ENCODE results near the gene SPNS2.

GRCh38 chr17:4527566-4528125 is 29.0 kb downstream of the SPNS2 start:
- TF ChIP-seq ZNF274 (IDR thresholded peaks at IDR 0.05; ENCODE audit: low read depth, low read length): no peak
- no peak for TF ChIP-seq SUZ12 (IDR thresholded peaks at IDR 0.05; ENCODE audit: extremely low read depth, insufficient read depth, insufficient read length)
- TF ChIP-seq YY1 (IDR thresholded peaks at IDR 0.05; ENCODE audit: insufficient read depth, insufficient read length): no peak

Measured in NT2/D1 (cell line).